HepG2 (cell line): ENCODE results near the gene KCTD16. TPM values are rescaled to one million over a fixed set of nuclear protein-coding genes. Genes with fewer than 3 reads are reported as not detected.

ENCODE experiments used
- ATAC-seq: fragments of 200-7000 bp; cut with Tn5 transposase; 3 replicates; pipeline ENCODE4 v1.9.1; 2020; ENCODE audit warnings: mild to moderate bottlenecking, moderate library complexity
- BruUV-seq: library from RNA; stranded (reverse); fragments of 400-500 nt; replicated peaks from 2 replicates; lab custom pipeline; 2021; lab: Mats Ljungman, UMichigan
- CTCF ChIA-PET: fragments of 300-600 bp; formaldehyde crosslinking; extraction: SDS; loops from one replicate; lab custom pipeline; 2021; ENCODE audit warnings: low total read pairs, inconsistent platforms, low intra/inter-chr PET ratio; lab: Yijun Ruan, JAX
- POLR2A ChIA-PET: fragments of 350-600 bp; sonication (Branson Sonifier 250); formaldehyde crosslinking; loops from one replicate; lab custom pipeline; 2020; ENCODE audit warnings: antibody characterized with exemption, inconsistent platforms; lab: Yijun Ruan, JAX
- DNase-seq: peaks from one replicate; pipeline ENCODE4 v3.0.0-alpha.2; 2015; ENCODE audit warnings: low spot score
- FAIRE-seq: peaks from 3 replicates; lab custom pipeline; 2011; peaks lifted over from hg19 to GRCh38; lab: Jason Lieb, UNC
- H2AFZ ChIP-seq: one replicate; pipeline ENCODE4 v1.6.1; 2011; ENCODE audit warnings: low read length, inconsistent platforms
- H3K27ac ChIP-seq: fragments of 300-600 bp; 3 replicates; pipeline ENCODE4 v1.8.0; 2011; ENCODE audit warnings: mixed run types, mild to moderate bottlenecking, mixed read lengths, low read length, inconsistent platforms; ENCODE audit not compliant: insufficient read depth; ENCODE audit errors: extremely low read length
- H3K27me3 ChIP-seq, 2 experiments: fragments of 200-600 bp in 1 of 2; 2 replicates in 1 of 2; 3 replicates in 1 of 2; pipeline versions ENCODE4 v1.6.0 to v1.8.0; 2011; ENCODE audit warnings: low read length in 2 of 2, mild to moderate bottlenecking in 2 of 2, moderate library complexity in 2 of 2, inconsistent platforms in 1 of 2; ENCODE audit not compliant: insufficient read depth in 2 of 2, control insufficient read depth in 1 of 2
- H3K36me3 ChIP-seq, 2 experiments: fragments of 200-600 bp in 1 of 2; replicated peaks in 1 of 2; 2 replicates in 1 of 2; 3 replicates in 1 of 2; pipeline versions ENCODE4 v1.5.1 to v1.8.0; 2011; ENCODE audit warnings: low read length in 2 of 2, inconsistent platforms in 1 of 2; ENCODE audit not compliant: insufficient read depth in 2 of 2, control insufficient read depth in 1 of 2
- H3K4me1 ChIP-seq: 2 replicates; pipeline ENCODE4 v1.5.1; 2012; ENCODE audit warnings: low read length, inconsistent platforms; ENCODE audit not compliant: insufficient read depth
- H3K4me2 ChIP-seq: 2 replicates; pipeline ENCODE4 v1.6.0; 2011; ENCODE audit warnings: low read depth, low read length, inconsistent platforms
- H3K4me3 ChIP-seq, 3 experiments: fragments of 200-600 bp in 1 of 3; sonication (generic), shearing (Covaris generic) in 1 of 3; replicated peaks in 1 of 3; 2 replicates each; pipeline ENCODE4 v1.5.1; 2011 to 2016; ENCODE audit warnings: low read length in 3 of 3, inconsistent platforms in 2 of 3, low read depth in 2 of 3, mild to moderate bottlenecking in 2 of 3, control low read depth in 1 of 3, mixed read lengths in 1 of 3; ENCODE audit not compliant: insufficient read depth in 1 of 3
- H3K79me2 ChIP-seq: one replicate; pipeline ENCODE4 v1.6.1; 2011; ENCODE audit warnings: low read length, inconsistent platforms; ENCODE audit not compliant: insufficient read depth
- H3K9ac ChIP-seq: 2 replicates; pipeline ENCODE4 v1.6.0; 2011; ENCODE audit warnings: mild to moderate bottlenecking, low read depth, low read length, inconsistent platforms; ENCODE audit not compliant: insufficient read depth
- H3K9me3 ChIP-seq: 2 replicates; pipeline ENCODE4 v1.5.1; 2012; ENCODE audit warnings: mild to moderate bottlenecking, low read length
- H4K20me1 ChIP-seq: 2 replicates; pipeline ENCODE4 v1.6.0; 2011; ENCODE audit warnings: inconsistent platforms, mild to moderate bottlenecking, low read length, moderate library complexity; ENCODE audit not compliant: insufficient read depth
- HNRNPLL ChIP-seq: fragments of 200-400 bp; formaldehyde crosslinking; IDR thresholded peaks from 2 replicates; pipeline ENCODE4 v1.6.1; 2017; ENCODE audit warnings: mild to moderate bottlenecking, low read depth, low read length; ENCODE audit not compliant: poor library complexity, severe bottlenecking
- NR2F1 ChIP-seq, 2 experiments: fragments of 450-650 bp in 1 of 2; formaldehyde crosslinking in 1 of 2; IDR thresholded peaks; 2 replicates each; pipeline versions ENCODE4 v1.5.0 to v1.6.1; 2016 to 2020; ENCODE audit warnings: mild to moderate bottlenecking in 1 of 2, missing compliant biosample characterization in 1 of 2, missing genetic modification reagents in 1 of 2, moderate library complexity in 1 of 2
- RNF2 ChIP-seq: fragments of 450-650 bp; conservative IDR thresholded peaks from 2 replicates; pipeline ENCODE4 v1.6.1; 2016; ENCODE audit warnings: low read depth
- THYN1 ChIP-seq: sonication (generic); formaldehyde crosslinking; IDR thresholded peaks from 2 replicates; pipeline ENCODE4 v1.8.1; 2023; ENCODE audit warnings: low read depth, mild to moderate bottlenecking, moderate library complexity, missing genetic modification reagents, borderline replicate concordance
- TRIM24 ChIP-seq: sonication (generic); formaldehyde crosslinking; IDR thresholded peaks from 2 replicates; pipeline ENCODE4 v1.8.0; 2022; ENCODE audit warnings: mild to moderate bottlenecking, missing genetic modification reagents
- ZNF674 ChIP-seq: sonication (generic); formaldehyde crosslinking; IDR thresholded peaks from 2 replicates; pipeline ENCODE4 v1.5.0; 2020; ENCODE audit warnings: low read depth, mild to moderate bottlenecking, missing genetic modification reagents
- WGBS: methylation state at CpG from one replicate; pipeline ENCODE4 v1.1.6; 2017; ENCODE audit warnings: low lambda C conversion rate; 5-methylcytosine and 5-hydroxymethylcytosine counted together
- in situ Hi-C: cut with HindIII; loops from 2 replicates; pipeline ENCODE4 v1.10.0; 2017; ENCODE audit warnings: low pct_unique_long_range_greater_than_20kb; ENCODE audit not compliant: extremely low pct_ligation_motif_present
- intact Hi-C: fragments of 100-400 bp; cut with micrococcal nuclease; formaldehyde crosslinking; loops from one replicate; pipeline ENCODE4 v1.10.0; 2022; ENCODE audit not compliant: unreplicated experiment
- polyA plus RNA-seq, 8 experiments: library from polyadenylated mRNA; depleted of rRNA in 3 of 8; stranded (reverse) in 7 of 8; unstranded in 1 of 8; fragments of >200 nt; fragmentation: Illumina TruSeq in 4 of 8; extraction: Trizol in 4 of 8; gene quantifications; 2 replicates each; pipeline versions ENCODE4 v1.2.1 to v1.2.3, GENCODE V29; 2011 to 2016; ENCODE audit warnings: low read depth in 4 of 8, missing spikeins in 1 of 8, mixed read lengths in 1 of 8; ENCODE audit not compliant: insufficient read depth in 1 of 8
- total RNA-seq, 5 experiments: library from RNA; depleted of rRNA; stranded (reverse); fragments of >200 nt; fragmentation: Illumina TruSeq; extraction: Trizol; gene quantifications; 2 replicates each; pipeline ENCODE4 v1.2.3, GENCODE V29; 2016; ENCODE audit warnings: low read depth in 1 of 5
- TF ChIP-seq, protein P1 (sequence below): sonication (generic); formaldehyde crosslinking; IDR thresholded peaks from 2 replicates; pipeline ENCODE4 v1.4.0; 2020; ENCODE audit warnings: missing genetic modification reagents
- TF ChIP-seq, protein P2 (sequence below): sonication (generic); formaldehyde crosslinking; IDR thresholded peaks from 2 replicates; pipeline ENCODE4 v1.5.0; 2020; ENCODE audit warnings: mild to moderate bottlenecking, missing genetic modification reagents, moderate library complexity
- TF ChIP-seq, protein P3 (sequence below): sonication (generic); formaldehyde crosslinking; IDR thresholded peaks from 2 replicates; pipeline ENCODE4 v1.4.0; 2020; ENCODE audit warnings: low read depth, mild to moderate bottlenecking, missing genetic modification reagents
- TF ChIP-seq, protein P4 (sequence below): sonication (generic); formaldehyde crosslinking; conservative IDR thresholded peaks from 2 replicates; pipeline ENCODE4 v1.5.0; 2020; ENCODE audit warnings: missing genetic modification reagents

KCTD16 gene
- total and polyA plus RNA-seq, 2 of the 13 experiments (the other 11 are each of a cell fraction or from before 2014, with no cell fraction given) = 0.02 to 0.09 TPM

DNA sequence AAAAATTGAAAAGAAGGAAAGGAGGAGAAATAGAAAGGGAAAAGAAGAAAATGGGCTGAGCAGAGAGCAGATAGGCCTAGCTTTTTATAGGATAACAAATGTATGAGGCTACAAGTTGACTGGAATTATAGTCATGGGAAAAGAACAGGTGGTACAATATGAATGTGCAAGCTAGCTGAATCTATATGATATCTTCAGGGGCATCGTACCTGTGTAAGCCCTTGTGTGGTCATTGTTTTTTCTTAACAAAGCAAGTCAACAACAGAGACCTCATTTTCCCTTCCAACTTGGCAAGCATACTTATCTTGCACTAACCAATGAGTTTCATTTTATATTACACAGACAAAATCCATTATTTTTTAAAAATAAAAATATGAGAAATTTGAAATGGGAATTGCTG is 259.2 kb downstream of the KCTD16 start:
- intact Hi-C loops = no loop called here

More for the DNA sequence above, 259.2 kb downstream of the KCTD16 start:
- 8% methylated on average over 1 of the region's 1 CpG for WGBS
- no peak overlapping the region for H3K9ac ChIP-seq
- no peak for ATAC-seq
- CTCF ChIA-PET = no interaction called here
- in situ Hi-C loops = no loop called here
- no peak overlapping the region for H3K4me2 ChIP-seq
- H3K79me2 ChIP-seq = no peaks in the 10 kb centered on the region
- BruUV-seq = no TSS peak
- POLR2A ChIA-PET = no interaction called here
- H3K27ac ChIP-seq = no peak overlapping the region
- H3K27me3 ChIP-seq = no peaks in the 10 kb centered on the region
- no peaks in the 10 kb centered on the region for H3K4me1 ChIP-seq
- no peaks in the 10 kb centered on the region for H4K20me1 ChIP-seq
- TF ChIP-seq, protein P1, sequence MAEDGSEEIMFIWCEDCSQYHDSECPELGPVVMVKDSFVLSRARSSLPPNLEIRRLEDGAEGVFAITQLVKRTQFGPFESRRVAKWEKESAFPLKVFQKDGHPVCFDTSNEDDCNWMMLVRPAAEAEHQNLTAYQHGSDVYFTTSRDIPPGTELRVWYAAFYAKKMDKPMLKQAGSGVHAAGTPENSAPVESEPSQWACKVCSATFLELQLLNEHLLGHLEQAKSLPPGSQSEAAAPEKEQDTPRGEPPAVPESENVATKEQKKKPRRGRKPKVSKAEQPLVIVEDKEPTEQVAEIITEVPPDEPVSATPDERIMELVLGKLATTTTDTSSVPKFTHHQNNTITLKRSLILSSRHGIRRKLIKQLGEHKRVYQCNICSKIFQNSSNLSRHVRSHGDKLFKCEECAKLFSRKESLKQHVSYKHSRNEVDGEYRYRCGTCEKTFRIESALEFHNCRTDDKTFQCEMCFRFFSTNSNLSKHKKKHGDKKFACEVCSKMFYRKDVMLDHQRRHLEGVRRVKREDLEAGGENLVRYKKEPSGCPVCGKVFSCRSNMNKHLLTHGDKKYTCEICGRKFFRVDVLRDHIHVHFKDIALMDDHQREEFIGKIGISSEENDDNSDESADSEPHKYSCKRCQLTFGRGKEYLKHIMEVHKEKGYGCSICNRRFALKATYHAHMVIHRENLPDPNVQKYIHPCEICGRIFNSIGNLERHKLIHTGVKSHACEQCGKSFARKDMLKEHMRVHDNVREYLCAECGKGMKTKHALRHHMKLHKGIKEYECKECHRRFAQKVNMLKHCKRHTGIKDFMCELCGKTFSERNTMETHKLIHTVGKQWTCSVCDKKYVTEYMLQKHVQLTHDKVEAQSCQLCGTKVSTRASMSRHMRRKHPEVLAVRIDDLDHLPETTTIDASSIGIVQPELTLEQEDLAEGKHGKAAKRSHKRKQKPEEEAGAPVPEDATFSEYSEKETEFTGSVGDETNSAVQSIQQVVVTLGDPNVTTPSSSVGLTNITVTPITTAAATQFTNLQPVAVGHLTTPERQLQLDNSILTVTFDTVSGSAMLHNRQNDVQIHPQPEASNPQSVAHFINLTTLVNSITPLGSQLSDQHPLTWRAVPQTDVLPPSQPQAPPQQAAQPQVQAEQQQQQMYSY (CRISPR knock-in tag) = no peak
- TF ChIP-seq RNF2 (no peak), ZNF674 (CRISPR knock-in tag) (no peak), THYN1 (CRISPR knock-in tag) (no peak), TRIM24 (CRISPR knock-in tag) (no peak), HNRNPLL (no peak), NR2F1 (CRISPR knock-in tag; IDR thresholded peaks at IDR 0.05) (no peak)
- TF ChIP-seq, protein P2, sequence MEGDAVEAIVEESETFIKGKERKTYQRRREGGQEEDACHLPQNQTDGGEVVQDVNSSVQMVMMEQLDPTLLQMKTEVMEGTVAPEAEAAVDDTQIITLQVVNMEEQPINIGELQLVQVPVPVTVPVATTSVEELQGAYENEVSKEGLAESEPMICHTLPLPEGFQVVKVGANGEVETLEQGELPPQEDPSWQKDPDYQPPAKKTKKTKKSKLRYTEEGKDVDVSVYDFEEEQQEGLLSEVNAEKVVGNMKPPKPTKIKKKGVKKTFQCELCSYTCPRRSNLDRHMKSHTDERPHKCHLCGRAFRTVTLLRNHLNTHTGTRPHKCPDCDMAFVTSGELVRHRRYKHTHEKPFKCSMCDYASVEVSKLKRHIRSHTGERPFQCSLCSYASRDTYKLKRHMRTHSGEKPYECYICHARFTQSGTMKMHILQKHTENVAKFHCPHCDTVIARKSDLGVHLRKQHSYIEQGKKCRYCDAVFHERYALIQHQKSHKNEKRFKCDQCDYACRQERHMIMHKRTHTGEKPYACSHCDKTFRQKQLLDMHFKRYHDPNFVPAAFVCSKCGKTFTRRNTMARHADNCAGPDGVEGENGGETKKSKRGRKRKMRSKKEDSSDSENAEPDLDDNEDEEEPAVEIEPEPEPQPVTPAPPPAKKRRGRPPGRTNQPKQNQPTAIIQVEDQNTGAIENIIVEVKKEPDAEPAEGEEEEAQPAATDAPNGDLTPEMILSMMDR = no peak
- TF ChIP-seq, protein P3, sequence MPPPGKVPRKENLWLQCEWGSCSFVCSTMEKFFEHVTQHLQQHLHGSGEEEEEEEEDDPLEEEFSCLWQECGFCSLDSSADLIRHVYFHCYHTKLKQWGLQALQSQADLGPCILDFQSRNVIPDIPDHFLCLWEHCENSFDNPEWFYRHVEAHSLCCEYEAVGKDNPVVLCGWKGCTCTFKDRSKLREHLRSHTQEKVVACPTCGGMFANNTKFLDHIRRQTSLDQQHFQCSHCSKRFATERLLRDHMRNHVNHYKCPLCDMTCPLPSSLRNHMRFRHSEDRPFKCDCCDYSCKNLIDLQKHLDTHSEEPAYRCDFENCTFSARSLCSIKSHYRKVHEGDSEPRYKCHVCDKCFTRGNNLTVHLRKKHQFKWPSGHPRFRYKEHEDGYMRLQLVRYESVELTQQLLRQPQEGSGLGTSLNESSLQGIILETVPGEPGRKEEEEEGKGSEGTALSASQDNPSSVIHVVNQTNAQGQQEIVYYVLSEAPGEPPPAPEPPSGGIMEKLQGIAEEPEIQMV (CRISPR knock-in tag) = no peak
- TF ChIP-seq, protein P4, sequence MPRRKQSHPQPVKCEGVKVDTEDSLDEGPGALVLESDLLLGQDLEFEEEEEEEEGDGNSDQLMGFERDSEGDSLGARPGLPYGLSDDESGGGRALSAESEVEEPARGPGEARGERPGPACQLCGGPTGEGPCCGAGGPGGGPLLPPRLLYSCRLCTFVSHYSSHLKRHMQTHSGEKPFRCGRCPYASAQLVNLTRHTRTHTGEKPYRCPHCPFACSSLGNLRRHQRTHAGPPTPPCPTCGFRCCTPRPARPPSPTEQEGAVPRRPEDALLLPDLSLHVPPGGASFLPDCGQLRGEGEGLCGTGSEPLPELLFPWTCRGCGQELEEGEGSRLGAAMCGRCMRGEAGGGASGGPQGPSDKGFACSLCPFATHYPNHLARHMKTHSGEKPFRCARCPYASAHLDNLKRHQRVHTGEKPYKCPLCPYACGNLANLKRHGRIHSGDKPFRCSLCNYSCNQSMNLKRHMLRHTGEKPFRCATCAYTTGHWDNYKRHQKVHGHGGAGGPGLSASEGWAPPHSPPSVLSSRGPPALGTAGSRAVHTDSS (CRISPR knock-in tag) = no peak
- no peak for FAIRE-seq
- no peak for DNase-seq
- no peaks in the 10 kb centered on the region for H3K36me3 ChIP-seq
- H2AFZ ChIP-seq = no peak overlapping the region
- no peak overlapping the region for H3K4me3 ChIP-seq
- no peaks in the 10 kb centered on the region for H3K9me3 ChIP-seq
